ENCODE results near the gene FNDC3A.

Gene FNDC3A

DNA sequence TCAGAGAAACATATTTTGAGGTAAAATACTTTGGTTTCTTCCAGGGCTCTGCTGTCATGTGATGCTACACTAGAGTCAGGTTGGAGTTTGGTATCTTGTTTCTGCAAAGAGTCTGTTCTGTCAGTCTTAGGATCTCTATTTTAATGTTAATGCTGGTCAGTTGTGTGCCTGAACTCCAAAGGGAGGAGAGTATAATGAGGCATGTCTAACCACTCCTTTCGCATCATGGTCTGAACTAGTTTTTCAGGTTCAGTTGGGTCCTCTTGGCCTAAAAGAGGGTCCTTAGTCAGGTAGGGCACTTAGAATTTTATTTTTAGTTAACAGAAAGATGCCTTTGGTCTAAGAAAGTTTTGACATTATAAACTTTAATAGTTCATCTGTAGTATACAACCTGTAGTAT, 78.2 kb downstream of the FNDC3A start:
- H3K79me1 ChIP-seq (replicated peaks; ENCODE audit: low read length, poor library complexity, severe bottlenecking), result peaks cover 33% of the 10 kb centered on the region
- H3K4me3 ChIP-seq (ENCODE audit: insufficient read depth in 1 of 2, low read depth in 1 of 2, low read length in 2 of 2), result no peak overlapping the region
- H2BK12ac ChIP-seq (ENCODE audit: low read length in 2 of 2), result no peak overlapping the region
- H3K23ac ChIP-seq (ENCODE audit: low read length in 2 of 2), result no peak overlapping the region
- no peak overlapping the region for H4K8ac ChIP-seq (ENCODE audit: low read length)
- no peak overlapping the region for H2BK5ac ChIP-seq (ENCODE audit: low read depth, low read length, poor library complexity, severe bottlenecking)
- no peaks in the 10 kb centered on the region for H3K9me3 ChIP-seq (ENCODE audit: control insufficient read depth, low read length)
- H3K18ac ChIP-seq (ENCODE audit: low read depth in 1 of 2, low read length in 2 of 2), result no peak overlapping the region
- no peak overlapping the region for H2BK120ac ChIP-seq (ENCODE audit: low read depth, low read length)
- no peak overlapping the region for H3K27ac ChIP-seq (ENCODE audit: low read length, poor library complexity, severe bottlenecking)
- no peak overlapping the region for H3K4me2 ChIP-seq (ENCODE audit: low read length, poor library complexity, severe bottlenecking)
- DNase-seq, result no peak
- H2AK5ac ChIP-seq (ENCODE audit: low read length, severe bottlenecking), result no peak overlapping the region
- H3K27me3 ChIP-seq (ENCODE audit: control insufficient read depth in 1 of 2, insufficient read depth in 1 of 2, low read length in 2 of 2), result no peaks in the 10 kb centered on the region
- H2AFZ ChIP-seq (ENCODE audit: low read depth, low read length), result no peak overlapping the region
- no peak overlapping the region for H2BK15ac ChIP-seq (ENCODE audit: low read depth, poor library complexity, severe bottlenecking)
- no peak overlapping the region for H3K14ac ChIP-seq (ENCODE audit: low read length in 2 of 2)
- H3K9ac ChIP-seq (ENCODE audit: low read length), result no peak overlapping the region
- 92% methylated on average over 1 of the region's 1 CpG for WGBS
- H3K36me3 ChIP-seq (ENCODE audit: control insufficient read depth in 1 of 2, insufficient read depth in 2 of 2, low read depth in 1 of 2, low read length in 2 of 2), result peaks cover 6% of the 10 kb centered on the region in 2 experiments
- no peak overlapping the region for H3K4ac ChIP-seq (ENCODE audit: low read depth in 1 of 2, low read length in 2 of 2)
- H4K91ac ChIP-seq (ENCODE audit: low read length), result no peak overlapping the region
- peaks cover 2% of the 10 kb centered on the region for H3K4me1 ChIP-seq (ENCODE audit: control insufficient read depth, insufficient read depth, low read depth, low read length)

DNA sequence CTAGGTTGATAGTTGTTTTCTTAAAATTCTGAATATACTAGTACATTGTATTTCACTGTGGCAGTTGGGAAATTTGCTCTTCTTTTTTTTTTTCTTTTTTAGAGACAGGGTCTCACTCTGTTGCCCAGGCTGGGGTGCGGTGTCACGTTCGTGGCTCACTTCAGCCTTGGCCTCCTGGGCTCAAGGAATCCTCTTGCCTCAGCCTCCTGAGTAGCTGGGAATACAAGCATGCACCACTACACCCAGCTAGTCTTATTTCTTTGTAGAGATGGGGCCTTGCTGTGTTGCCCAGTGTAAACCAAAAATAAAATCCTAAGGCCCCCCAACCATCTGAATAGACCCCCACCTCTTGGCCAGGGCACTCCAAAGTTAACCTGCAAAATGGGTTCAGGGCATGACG, 79.3 kb downstream of the FNDC3A start:
- H3K36me3 ChIP-seq (ENCODE audit: control insufficient read depth in 1 of 2, insufficient read depth in 2 of 2, low read depth in 1 of 2, low read length in 2 of 2), result peaks cover 6% of the 10 kb centered on the region in 2 experiments
- H3K4me2 ChIP-seq (ENCODE audit: low read length, poor library complexity, severe bottlenecking), result no peak overlapping the region
- H3K79me1 ChIP-seq (replicated peaks; ENCODE audit: low read length, poor library complexity, severe bottlenecking), result peaks cover 30% of the 10 kb centered on the region
- WGBS, result 97% methylated on average over 4 of the region's 4 CpGs
- no peak overlapping the region for H2BK5ac ChIP-seq (ENCODE audit: low read depth, low read length, poor library complexity, severe bottlenecking)
- H4K91ac ChIP-seq (ENCODE audit: low read length), result no peak overlapping the region
- H2AK5ac ChIP-seq (ENCODE audit: low read length, severe bottlenecking), result no peak overlapping the region
- H2BK12ac ChIP-seq (ENCODE audit: low read length in 2 of 2), result no peak overlapping the region
- H3K23ac ChIP-seq (ENCODE audit: low read length in 2 of 2), result no peak overlapping the region
- no peak overlapping the region for H3K14ac ChIP-seq (ENCODE audit: low read length in 2 of 2)
- no peak overlapping the region for H3K4ac ChIP-seq (ENCODE audit: low read depth in 1 of 2, low read length in 2 of 2)
- H3K27ac ChIP-seq (ENCODE audit: low read length, poor library complexity, severe bottlenecking), result no peak overlapping the region
- H2BK15ac ChIP-seq (ENCODE audit: low read depth, poor library complexity, severe bottlenecking), result no peak overlapping the region
- no peaks in the 10 kb centered on the region for H3K27me3 ChIP-seq (ENCODE audit: control insufficient read depth in 1 of 2, insufficient read depth in 1 of 2, low read length in 2 of 2)
- no peak overlapping the region for H3K9ac ChIP-seq (ENCODE audit: low read length)
- H3K4me3 ChIP-seq (ENCODE audit: insufficient read depth in 1 of 2, low read depth in 1 of 2, low read length in 2 of 2), result no peak overlapping the region
- no peak overlapping the region for H3K18ac ChIP-seq (ENCODE audit: low read depth in 1 of 2, low read length in 2 of 2)
- H4K8ac ChIP-seq (ENCODE audit: low read length), result no peak overlapping the region
- no peak for DNase-seq
- no peaks in the 10 kb centered on the region for H3K9me3 ChIP-seq (ENCODE audit: control insufficient read depth, low read length)
- H3K4me1 ChIP-seq (ENCODE audit: control insufficient read depth, insufficient read depth, low read depth, low read length), result peaks cover 2% of the 10 kb centered on the region
- no peak overlapping the region for H2AFZ ChIP-seq (ENCODE audit: low read depth, low read length)
- no peak overlapping the region for H2BK120ac ChIP-seq (ENCODE audit: low read depth, low read length)

DNA sequence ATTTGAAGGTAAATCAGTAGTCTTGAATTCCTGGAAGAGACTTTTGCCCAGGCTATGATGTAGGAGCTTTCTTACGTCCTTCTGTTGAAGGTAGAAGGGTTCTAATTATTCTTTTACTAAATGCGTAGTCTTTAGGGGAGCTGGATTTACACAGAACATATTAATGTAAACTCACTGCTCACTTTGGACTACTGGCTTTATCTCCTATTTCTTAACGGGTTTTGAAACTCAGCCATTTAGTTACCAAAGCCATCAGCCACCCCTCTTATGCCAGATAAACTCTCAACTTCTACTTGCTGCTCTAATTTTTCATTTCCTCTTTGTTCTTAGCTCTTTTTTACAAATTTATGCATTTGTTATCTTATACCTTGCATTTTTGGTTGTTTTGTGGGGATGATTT, 81.5 kb downstream of the FNDC3A start:
- Histone ChIP-seq H3K18ac (ENCODE audit: low read depth in 1 of 2, low read length in 2 of 2) (no peak overlapping the region), H3K4me1 (ENCODE audit: control insufficient read depth, insufficient read depth, low read depth, low read length) (peaks cover 2% of the 10 kb centered on the region), H3K27ac (ENCODE audit: low read length, poor library complexity, severe bottlenecking) (no peak overlapping the region), H4K8ac (ENCODE audit: low read length) (no peak overlapping the region), H3K9ac (ENCODE audit: low read length) (no peak overlapping the region), H3K23ac (ENCODE audit: low read length in 2 of 2) (no peak overlapping the region), H2BK5ac (ENCODE audit: low read depth, low read length, poor library complexity, severe bottlenecking) (no peak overlapping the region), H3K9me3 (ENCODE audit: control insufficient read depth, low read length) (no peaks in the 10 kb centered on the region), H3K79me1 (replicated peaks; ENCODE audit: low read length, poor library complexity, severe bottlenecking) (peaks cover 28% of the 10 kb centered on the region), H2BK12ac (ENCODE audit: low read length in 2 of 2) (no peak overlapping the region), H2AK5ac (ENCODE audit: low read length, severe bottlenecking) (no peak overlapping the region), H3K4me3 (ENCODE audit: insufficient read depth in 1 of 2, low read depth in 1 of 2, low read length in 2 of 2) (no peak overlapping the region), H3K36me3 (ENCODE audit: control insufficient read depth in 1 of 2, insufficient read depth in 2 of 2, low read depth in 1 of 2, low read length in 2 of 2) (peaks cover 6% of the 10 kb centered on the region in 2 experiments), H2BK15ac (ENCODE audit: low read depth, poor library complexity, severe bottlenecking) (no peak overlapping the region), H3K27me3 (ENCODE audit: control insufficient read depth in 1 of 2, insufficient read depth in 1 of 2, low read length in 2 of 2) (no peaks in the 10 kb centered on the region), H2AFZ (ENCODE audit: low read depth, low read length) (no peak overlapping the region), H3K14ac (ENCODE audit: low read length in 2 of 2) (no peak overlapping the region), H2BK120ac (ENCODE audit: low read depth, low read length) (no peak overlapping the region), H4K91ac (ENCODE audit: low read length) (no peak overlapping the region), H3K4me2 (ENCODE audit: low read length, poor library complexity, severe bottlenecking) (no peak overlapping the region), H3K4ac (ENCODE audit: low read depth in 1 of 2, low read length in 2 of 2) (no peak overlapping the region)
- DNase-seq, result no peak
- 87% methylated on average over 2 of the region's 3 CpGs for WGBS

DNA sequence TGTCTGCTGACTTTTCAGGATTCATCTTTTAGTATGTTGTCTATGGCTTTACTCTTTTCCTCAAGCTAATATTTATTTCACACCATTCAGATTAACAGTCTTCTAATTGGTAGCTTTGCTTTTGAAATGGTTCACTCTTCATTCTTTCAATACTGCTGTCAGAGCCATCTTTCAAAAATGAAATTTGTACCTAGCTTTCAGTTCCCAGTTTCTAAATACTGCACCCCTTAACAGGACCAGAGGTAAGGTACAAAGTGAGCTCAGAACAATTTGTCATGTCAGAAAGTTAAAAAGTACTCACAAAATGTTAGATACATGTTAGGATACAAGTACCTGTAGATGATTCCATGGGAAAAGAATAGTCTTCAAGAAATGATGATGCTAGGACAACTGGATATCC, 83.0 kb downstream of the FNDC3A start:
- no peaks in the 10 kb centered on the region for H3K27me3 ChIP-seq (ENCODE audit: control insufficient read depth in 1 of 2, insufficient read depth in 1 of 2, low read length in 2 of 2)
- no peak for DNase-seq

More for the DNA sequence above, 83.0 kb downstream of the FNDC3A start:
- Histone ChIP-seq H2BK5ac (ENCODE audit: low read depth, low read length, poor library complexity, severe bottlenecking) (no peak overlapping the region), H2AFZ (ENCODE audit: low read depth, low read length) (no peak overlapping the region), H3K4me2 (ENCODE audit: low read length, poor library complexity, severe bottlenecking) (no peak overlapping the region), H3K36me3 (ENCODE audit: control insufficient read depth in 1 of 2, insufficient read depth in 2 of 2, low read depth in 1 of 2, low read length in 2 of 2) (peaks cover 6% of the 10 kb centered on the region in 2 experiments), H2BK120ac (ENCODE audit: low read depth, low read length) (no peak overlapping the region), H2BK15ac (ENCODE audit: low read depth, poor library complexity, severe bottlenecking) (no peak overlapping the region), H4K91ac (ENCODE audit: low read length) (no peak overlapping the region), H3K9me3 (ENCODE audit: control insufficient read depth, low read length) (no peaks in the 10 kb centered on the region), H3K4ac (ENCODE audit: low read depth in 1 of 2, low read length in 2 of 2) (no peak overlapping the region), H3K18ac (ENCODE audit: low read depth in 1 of 2, low read length in 2 of 2) (no peak overlapping the region), H4K8ac (ENCODE audit: low read length) (no peak overlapping the region), H3K4me3 (ENCODE audit: insufficient read depth in 1 of 2, low read depth in 1 of 2, low read length in 2 of 2) (no peak overlapping the region), H3K9ac (ENCODE audit: low read length) (no peak overlapping the region), H3K14ac (ENCODE audit: low read length in 2 of 2) (no peak overlapping the region), H3K27ac (ENCODE audit: low read length, poor library complexity, severe bottlenecking) (no peak overlapping the region), H3K4me1 (ENCODE audit: control insufficient read depth, insufficient read depth, low read depth, low read length) (no peaks in the 10 kb centered on the region), H3K23ac (ENCODE audit: low read length in 2 of 2) (no peak overlapping the region), H2BK12ac (ENCODE audit: low read length in 2 of 2) (no peak overlapping the region), H3K79me1 (replicated peaks; ENCODE audit: low read length, poor library complexity, severe bottlenecking) (peaks cover 22% of the 10 kb centered on the region), H2AK5ac (ENCODE audit: low read length, severe bottlenecking) (no peak overlapping the region)

Measured in mesenchymal stem cell (in vitro differentiated cells and primary cell).